Thoracic aorta (tissue), 2 donors: ENCODE results near the gene ZNF219. TPM values are rescaled to one million over a fixed set of nuclear protein-coding genes. Genes with fewer than 3 reads are reported as not detected.
A peak's percentile ranks its signal among the peaks of the same experiment; 100 is the strongest.

ENCODE experiments used
- ATAC-seq: fragments of 150-250 bp; one replicate; pipeline ENCODE4 v1.8.0; 2017; ENCODE audit warnings: low read depth; ENCODE audit not compliant: insufficient number of reproducible peaks, low FRiP score
- DNase-seq: peaks from one replicate; pipeline ENCODE4 v3.0.0-alpha.2; 2020; ENCODE audit warnings: low spot score
- H3K27ac ChIP-seq, 2 donors: fragments of 200-600 bp; sonication (generic); 1 replicate in 1 of 2; 2 replicates in 1 of 2; pipeline ENCODE4 v1.5.1; 2016; ENCODE audit warnings: mild to moderate bottlenecking in 2 of 2, moderate library complexity in 2 of 2
- H3K27me3 ChIP-seq: fragments of 200-600 bp; sonication (generic); replicated peaks from 2 replicates; pipeline ENCODE4 v1.6.0; 2016; ENCODE audit warnings: mild to moderate bottlenecking; ENCODE audit not compliant: insufficient read depth
- H3K36me3 ChIP-seq: fragments of 200-600 bp; sonication (generic); one replicate; pipeline ENCODE4 v1.5.1; 2016
- H3K4me1 ChIP-seq, 2 donors: fragments of 200-600 bp; sonication (generic); 1 replicate in 1 of 2; 2 replicates in 1 of 2; pipeline versions ENCODE4 v1.5.1 to v1.6.0; 2016; ENCODE audit warnings: low read depth in 2 of 2, mild to moderate bottlenecking in 1 of 2; ENCODE audit not compliant: control insufficient read depth in 1 of 2
- H3K4me3 ChIP-seq: fragments of 200-600 bp; sonication (generic); 2 replicates; pipeline ENCODE4 v1.5.1; 2016; ENCODE audit warnings: mild to moderate bottlenecking
- H3K9me3 ChIP-seq: fragments of 200-600 bp; sonication (generic); 2 replicates; pipeline ENCODE4 v1.5.1; 2016
- CTCF ChIP-seq: fragments of 200-600 bp; sonication (generic); IDR thresholded peaks from one replicate; pipeline ENCODE4 v1.5.1; 2019; ENCODE audit warnings: antibody characterized with exemption
- total RNA-seq, 2 donors: library from RNA; depleted of rRNA; stranded (reverse); fragments of >200 nt; gene quantifications; one replicate each; pipeline versions ENCODE4 v1.1.0 to v1.2.3, GENCODE V29; 2016

ZNF219 gene
- total RNA-seq, 2 donors from 2014 or later, result 34.7 to 74.2 TPM

GRCh38 chr14:21068521-21069387 is 29.7 kb downstream of the ZNF219 start:
- H3K27ac ChIP-seq, result peak overlapping the region; percentile 88 to 90
- peak overlapping the region; percentile 84 for H3K4me3 ChIP-seq
- peak; percentile 45 for DNase-seq
- H3K27me3 ChIP-seq, result no peaks in the 10 kb centered on the region
- no peaks in the 10 kb centered on the region for H3K9me3 ChIP-seq
- TF ChIP-seq CTCF, result peak; percentile 65
- ATAC-seq, result no peak
- peaks cover 2% of the 10 kb centered on the region for H3K36me3 ChIP-seq
- H3K4me1 ChIP-seq, result peaks cover 9 to 27% of the 10 kb centered on the region in 2 donors

- no peak for TF ChIP-seq CTCF
- DNase-seq, result no peak
- Histone ChIP-seq H3K4me3 (no peak overlapping the region), H3K9me3 (no peaks in the 10 kb centered on the region), H3K4me1 (peaks cover 9 to 17% of the 10 kb centered on the region in 2 donors), H3K27me3 (no peaks in the 10 kb centered on the region), H3K27ac (no peak overlapping the region), H3K36me3 (no peaks in the 10 kb centered on the region)
- ATAC-seq, result no peak
These were observed 31.5 kb downstream of the ZNF219 start for GRCh38 chr14:21066882-21067502.

GRCh38 chr14:21063479-21063878 is 35.0 kb downstream of the ZNF219 start:
- no peaks in the 10 kb centered on the region for H3K4me1 ChIP-seq
- no peaks in the 10 kb centered on the region for H3K36me3 ChIP-seq
- H3K9me3 ChIP-seq, result no peaks in the 10 kb centered on the region
- ATAC-seq (no peak), DNase-seq (no peak)
- H3K27me3 ChIP-seq, result no peaks in the 10 kb centered on the region
- no peak overlapping the region for H3K4me3 ChIP-seq
- H3K27ac ChIP-seq, result no peak overlapping the region
- TF ChIP-seq CTCF, result no peak

GRCh38 chr14:21061347-21061668 is 37.1 kb downstream of the ZNF219 start:
- DNase-seq, result no peak
- H3K9me3 ChIP-seq, result no peaks in the 10 kb centered on the region
- no peak overlapping the region for H3K27ac ChIP-seq
- H3K36me3 ChIP-seq, result no peaks in the 10 kb centered on the region
- H3K4me3 ChIP-seq, result no peak overlapping the region
- H3K27me3 ChIP-seq, result no peaks in the 10 kb centered on the region
- ATAC-seq, result no peak
- no peak for TF ChIP-seq CTCF
- no peaks in the 10 kb centered on the region for H3K4me1 ChIP-seq

- Histone ChIP-seq H3K4me1 (no peaks in the 10 kb centered on the region), H3K9me3 (no peaks in the 10 kb centered on the region), H3K27me3 (no peaks in the 10 kb centered on the region), H3K36me3 (no peaks in the 10 kb centered on the region), H3K4me3 (no peak overlapping the region), H3K27ac (no peak overlapping the region)
- no peak for DNase-seq
- no peak for ATAC-seq
- no peak for TF ChIP-seq CTCF
These were observed 37.7 kb downstream of the ZNF219 start for GRCh38 chr14:21060614-21061346.
